NCI-H146 (cell line): ENCODE results near the gene LCE1E.

ENCODE experiments used
- DNase-seq: peaks from one replicate; lab custom pipeline; 2025; lab: John Stamatoyannopoulos, UW

LCE1E gene, protein sequence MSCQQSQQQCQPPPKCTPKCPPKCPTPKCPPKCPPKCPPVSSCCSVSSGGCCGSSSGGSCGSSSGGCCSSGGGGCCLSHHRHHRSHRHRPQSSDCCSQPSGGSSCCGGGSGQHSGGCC

DNA sequence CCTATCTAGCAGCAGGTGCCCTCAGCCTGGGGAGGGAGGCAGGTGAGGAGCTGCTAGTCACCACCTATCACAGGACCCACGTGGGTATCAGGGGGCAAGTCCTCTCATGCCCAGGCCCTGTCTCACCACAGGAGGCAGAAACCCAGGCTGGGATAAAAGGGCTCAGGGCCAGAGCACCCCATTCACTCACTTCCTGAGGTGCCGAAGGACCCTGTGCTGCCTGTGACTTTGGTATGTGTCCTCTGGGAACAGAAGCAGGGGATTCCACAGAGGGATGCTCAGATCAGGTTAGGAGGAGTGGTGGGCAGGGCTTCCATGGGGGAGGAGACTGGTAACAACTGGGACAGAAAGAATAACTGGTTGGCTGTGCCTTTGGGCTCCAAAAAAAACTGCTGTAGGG lies at the start of gene LCE1E:
Gene LCE1E, plus strand, starts transcription at position 181 of the 400 bp plus-strand sequence. CDS start 1,043 bp downstream, outside the sequence.
- DNase-seq, result peak; percentile 17

DNA sequence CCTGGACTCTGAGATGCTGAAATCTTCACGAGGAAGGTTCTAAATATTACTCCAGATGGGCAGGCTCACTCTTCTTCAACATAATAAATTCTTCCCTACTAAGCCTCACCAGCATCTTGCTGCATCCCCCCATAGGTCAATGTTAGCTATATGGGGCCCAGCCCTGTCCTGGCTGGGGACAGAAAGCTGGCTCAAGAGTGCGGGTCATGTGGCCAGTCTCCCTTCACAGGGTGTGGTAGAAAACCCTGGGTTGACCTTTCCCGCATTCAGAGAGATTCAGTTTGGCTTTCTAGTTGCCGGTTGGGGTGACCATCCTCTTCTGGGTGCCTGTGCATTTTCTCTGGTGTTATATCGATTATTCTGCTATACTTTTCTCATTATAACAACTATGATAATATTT lies 48.1 kb upstream of the LCE1E start:
- no peak for DNase-seq

DNA sequence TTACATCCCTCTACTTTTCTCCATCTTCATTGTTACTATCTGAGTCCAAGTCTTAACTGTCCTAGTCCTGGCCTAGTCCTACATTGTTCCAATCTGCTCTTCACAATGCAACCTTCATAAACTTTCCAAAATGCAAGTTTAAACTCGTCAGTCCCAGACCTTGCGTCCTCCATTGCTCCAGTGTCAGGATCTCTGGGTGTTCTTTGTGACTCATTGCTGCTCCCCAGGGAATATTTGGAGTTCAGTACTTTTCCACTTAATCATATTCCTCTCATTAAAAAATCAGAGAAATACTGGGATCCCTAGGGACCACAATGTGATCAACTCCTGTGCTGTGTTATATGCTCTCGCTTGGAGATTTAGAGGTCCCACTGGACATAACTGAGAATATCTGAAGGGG lies 46.2 kb upstream of the LCE1E start:
- DNase-seq, result no peak

DNA sequence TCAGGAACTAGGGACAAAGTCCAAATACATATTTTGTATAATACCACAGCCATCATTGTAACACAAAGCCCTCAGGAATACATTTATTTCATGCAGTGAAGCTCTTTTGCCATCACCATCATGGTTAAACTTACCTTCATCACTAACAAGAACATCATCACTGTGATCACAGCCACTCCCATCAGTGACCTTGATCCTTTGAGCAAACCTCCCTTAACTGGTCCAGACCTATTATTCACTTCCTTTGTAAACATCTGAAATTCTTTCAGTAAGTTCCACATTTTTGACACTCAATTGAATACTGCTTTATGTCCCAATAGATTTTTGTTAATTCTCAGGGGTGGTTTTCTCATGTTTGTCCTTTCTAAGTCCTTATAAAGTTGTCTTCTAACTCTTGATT lies 44.4 kb upstream of the LCE1E start:
- DNase-seq, result no peak

DNA sequence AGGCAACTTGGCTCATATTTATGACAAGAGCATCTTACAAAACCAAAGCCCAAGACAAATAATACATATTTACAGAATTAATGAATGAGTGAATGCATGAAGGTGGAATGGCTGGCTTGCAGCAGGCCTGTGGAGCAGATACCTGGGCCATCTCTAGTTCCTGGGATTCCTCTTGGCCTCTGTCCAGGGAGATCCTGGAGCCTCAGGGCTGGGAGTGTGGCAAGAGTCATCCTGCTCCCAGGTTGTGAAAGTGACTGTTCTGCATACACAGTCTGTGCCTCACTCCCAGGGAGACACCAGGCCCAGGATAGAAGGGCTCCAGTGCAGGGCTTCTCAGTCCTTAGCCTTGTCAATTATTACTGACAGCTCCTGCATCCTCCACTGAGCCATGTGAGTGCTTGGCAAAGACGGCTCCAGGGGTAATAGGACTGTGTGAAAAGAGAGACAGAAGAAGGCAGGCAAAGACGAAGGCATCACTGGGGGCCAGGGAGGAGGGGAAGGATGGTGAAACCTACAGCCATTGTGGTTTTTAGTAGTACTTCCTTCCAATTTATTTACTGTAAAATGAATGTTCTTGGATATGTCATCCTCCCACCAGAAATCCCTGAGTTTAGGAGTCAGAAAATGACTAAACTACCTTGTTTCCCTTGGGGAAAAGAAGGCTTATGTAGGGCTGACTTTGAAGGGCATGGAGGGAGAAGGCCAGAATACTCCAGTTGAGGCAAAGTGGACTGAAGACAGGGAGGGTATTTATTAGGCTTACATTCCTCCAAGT lies 42.5 kb upstream of the LCE1E start:
- no peak for DNase-seq

DNA sequence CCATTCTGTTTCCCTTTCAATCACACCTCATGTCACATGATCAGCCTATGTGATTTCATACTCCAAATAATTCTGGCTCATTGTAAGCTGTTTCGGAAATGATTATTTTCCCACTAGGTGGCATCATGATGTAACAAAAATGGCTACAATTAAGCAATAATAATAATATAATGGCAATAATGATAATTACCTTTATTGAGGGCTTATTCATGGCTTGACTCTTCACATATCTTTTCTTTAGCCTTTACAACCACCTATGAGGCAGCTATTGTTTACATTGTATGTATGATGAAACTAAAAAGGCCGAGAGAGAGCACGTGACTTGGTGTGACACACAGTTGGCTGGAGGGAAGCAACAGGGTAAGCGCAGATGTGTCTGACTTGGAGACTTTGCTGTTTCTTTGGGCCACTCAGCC lies 40.8 kb upstream of the LCE1E start:
- DNase-seq, result peak; percentile 33

DNA sequence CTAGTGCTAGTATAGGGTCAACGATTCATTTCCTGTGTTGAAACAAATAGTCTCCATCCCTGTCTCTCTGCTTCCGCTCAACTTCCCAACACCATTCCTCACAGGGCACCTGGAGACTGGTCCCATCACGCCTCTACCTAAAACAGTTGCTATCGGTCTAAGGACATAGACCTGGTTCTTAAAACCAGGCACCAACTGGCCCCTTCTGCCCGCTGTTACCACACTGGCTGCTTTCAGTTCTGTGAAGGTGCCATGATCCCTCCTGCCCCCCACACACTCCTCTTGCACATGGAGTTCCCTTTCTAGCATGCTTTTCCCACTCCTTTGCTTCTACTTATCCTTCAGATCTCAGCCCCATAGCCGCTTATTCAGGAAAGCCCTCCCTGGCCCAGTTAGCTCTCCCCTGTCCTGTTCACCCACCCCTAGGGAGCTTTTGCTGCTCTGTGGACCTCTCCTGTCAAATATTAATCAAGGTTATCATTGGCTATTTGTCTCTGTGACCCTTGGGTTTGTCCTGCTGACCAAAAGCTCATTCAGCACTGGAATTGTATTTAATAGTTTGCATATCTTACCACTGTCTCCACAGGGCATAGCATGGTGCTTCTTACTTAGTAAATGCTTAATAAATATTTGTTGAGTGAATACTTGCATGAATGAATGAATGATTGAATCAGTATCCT lies 40.2 kb upstream of the LCE1E start:
- DNase-seq, result no peak

DNA sequence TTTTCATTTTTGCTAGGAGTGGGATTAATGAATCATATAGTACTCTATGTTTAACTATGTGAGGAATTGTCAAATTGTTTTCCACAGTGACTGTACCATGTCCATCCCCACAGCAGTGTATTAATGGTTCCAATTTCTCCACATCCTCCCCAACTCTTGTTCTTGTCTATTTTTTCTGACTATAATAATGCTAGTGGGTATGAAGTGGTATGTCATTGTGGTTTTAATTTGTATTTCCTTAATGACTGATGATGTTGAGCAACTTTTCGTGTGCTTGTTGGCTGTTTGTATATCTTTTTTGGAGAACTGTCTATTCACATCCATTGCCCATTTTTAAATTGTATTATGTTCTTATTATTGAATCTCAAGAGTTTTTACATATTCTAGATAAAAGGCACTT lies 38.2 kb upstream of the LCE1E start:
- DNase-seq, result no peak

DNA sequence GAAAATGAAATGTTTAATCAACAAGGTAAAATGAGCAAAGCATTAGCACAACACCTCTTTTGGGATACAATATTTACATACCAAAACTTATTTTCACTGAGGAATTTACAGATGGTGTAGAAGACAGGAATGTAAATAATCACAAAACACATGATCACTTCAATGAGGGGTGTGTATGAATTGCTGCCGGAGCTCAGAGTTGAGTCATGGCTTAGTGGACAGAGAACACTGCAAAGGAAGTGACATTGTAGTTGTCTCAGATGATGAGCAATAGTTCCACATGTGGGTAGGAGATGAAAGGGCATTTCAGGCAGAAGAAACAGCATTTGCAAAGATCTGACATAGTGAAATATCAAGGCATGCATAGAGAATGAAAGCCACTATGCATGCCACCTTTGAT lies 33.8 kb upstream of the LCE1E start:
- no peak for DNase-seq

DNA sequence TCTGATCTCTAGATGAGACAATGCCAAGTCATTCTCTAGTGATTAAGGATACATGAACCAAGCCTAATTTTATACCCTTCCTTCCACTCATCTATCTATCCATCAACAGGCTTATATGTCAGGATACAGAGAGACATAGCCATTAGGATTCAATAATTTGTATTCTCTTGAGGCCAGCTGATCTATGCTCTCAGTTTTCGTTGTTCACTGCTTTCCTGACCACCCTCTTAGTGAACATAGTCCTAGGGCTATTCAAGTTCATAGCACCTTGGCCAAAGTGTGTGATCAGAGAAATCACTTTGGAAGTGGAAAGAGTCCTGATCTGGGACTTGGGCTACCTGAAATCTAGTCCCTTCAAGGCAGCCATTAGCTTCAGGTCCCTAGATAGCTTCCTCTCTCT lies 32.5 kb upstream of the LCE1E start:
- no peak for DNase-seq

DNA sequence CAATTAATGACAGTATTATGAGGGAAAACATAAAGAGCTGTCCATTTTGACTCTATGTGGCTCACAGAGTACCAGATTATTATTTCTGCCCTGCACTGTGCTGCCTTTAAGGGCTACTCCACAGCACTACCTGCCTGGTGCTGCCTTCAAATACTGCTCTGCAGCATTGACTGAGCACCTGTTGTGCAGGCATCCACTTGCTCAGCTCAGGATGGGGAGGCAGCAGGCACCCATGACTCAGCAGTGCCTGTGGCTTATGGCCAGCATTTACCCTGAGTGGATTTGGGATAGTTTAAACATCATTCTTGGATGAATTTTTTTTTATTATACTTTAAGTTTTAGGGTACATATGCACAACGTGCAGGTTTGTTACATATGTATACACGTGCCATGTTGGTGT lies 29.2 kb upstream of the LCE1E start:
- no peak for DNase-seq

DNA sequence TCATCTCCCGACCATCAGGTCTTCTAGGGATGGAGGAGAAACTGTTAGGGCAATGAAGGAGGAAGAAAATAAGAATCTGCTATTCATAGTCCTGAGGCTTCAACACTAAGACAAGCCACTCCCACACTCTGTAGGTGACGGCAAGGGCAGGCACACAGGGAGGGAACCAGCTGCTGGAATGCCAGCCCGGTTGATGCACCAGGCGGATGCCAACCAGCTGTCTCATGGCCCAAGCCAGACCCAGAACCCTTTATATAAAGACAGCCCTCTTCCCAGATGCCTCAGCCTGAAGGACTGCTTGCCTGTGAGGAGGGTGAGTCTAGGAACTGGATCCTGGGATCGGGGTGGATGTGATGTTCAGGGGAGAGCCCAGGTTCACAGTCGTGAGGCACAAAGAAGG lies 28.3 kb upstream of the LCE1E start, which contains the start of gene KPRP:
Gene KPRP, plus strand, starts transcription at position 279 of the 400 bp plus-strand sequence. CDS start 1,564 bp downstream, outside the sequence.
- no peak for DNase-seq

DNA sequence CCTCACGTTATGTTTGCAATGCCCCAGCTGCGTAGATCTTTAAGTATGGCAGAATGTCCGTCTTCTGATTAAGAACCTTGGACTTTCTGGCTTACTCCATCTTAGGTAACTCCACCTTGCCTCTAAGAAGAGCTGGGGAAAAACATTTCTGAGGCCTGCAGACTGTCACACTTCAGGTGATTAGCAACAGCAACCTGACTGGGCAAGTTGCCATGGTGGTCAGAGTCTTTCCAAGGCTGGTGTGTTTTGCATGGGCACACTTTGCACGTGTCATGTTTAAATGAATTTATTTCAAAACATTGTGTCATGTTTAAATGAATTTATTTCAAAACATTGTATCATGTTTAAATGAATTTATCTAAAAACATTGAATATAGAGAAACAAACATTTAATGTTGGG lies 27.4 kb upstream of the LCE1E start:
- no peak for DNase-seq

DNA sequence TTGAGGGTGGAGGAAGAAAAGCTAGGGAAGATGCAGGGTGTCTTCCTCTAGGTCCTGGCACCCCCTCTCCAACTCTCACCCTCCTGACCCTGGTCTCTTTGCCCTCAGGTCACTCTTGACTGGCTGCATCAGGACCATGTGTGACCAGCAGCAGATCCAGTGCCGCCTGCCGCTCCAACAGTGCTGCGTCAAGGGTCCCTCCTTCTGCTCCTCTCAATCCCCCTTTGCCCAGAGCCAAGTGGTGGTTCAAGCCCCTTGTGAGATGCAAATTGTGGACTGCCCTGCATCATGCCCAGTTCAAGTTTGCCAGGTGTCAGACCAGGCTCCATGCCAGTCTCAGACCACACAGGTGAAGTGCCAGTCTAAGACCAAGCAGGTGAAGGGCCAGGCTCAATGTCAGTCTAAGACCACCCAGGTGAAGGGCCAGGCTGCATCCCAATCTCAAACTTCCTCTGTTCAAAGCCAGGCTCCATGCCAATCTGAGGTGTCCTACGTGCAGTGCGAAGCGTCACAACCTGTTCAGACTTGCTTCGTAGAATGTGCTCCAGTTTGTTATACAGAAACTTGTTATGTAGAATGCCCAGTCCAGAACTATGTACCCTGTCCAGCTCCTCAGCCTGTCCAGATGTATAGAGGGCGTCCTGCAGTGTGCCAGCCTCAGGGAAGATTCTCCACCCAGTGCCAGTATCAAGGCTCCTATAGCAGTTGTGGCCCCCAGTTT lies 26.4 kb upstream of the LCE1E start:
- no peak for DNase-seq

DNA sequence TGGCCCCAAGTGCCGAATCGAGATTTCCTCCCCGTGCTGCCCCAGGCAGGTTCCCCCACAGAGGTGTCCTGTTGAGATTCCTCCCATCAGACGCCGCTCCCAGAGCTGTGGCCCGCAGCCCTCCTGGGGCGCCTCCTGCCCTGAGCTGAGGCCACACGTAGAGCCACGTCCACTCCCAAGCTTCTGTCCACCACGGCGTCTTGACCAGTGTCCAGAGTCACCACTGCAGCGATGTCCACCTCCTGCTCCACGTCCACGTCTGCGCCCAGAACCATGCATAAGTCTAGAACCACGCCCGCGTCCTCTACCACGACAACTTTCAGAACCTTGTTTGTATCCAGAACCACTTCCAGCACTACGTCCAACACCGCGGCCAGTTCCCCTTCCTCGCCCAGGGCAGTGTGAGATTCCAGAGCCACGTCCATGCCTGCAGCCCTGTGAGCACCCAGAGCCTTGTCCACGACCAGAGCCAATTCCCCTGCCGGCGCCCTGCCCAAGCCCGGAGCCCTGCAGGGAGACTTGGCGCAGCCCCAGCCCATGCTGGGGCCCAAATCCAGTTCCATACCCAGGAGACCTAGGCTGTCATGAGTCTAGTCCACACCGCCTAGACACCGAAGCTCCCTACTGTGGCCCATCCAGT lies 25.4 kb upstream of the LCE1E start:
- DNase-seq, result no peak

DNA sequence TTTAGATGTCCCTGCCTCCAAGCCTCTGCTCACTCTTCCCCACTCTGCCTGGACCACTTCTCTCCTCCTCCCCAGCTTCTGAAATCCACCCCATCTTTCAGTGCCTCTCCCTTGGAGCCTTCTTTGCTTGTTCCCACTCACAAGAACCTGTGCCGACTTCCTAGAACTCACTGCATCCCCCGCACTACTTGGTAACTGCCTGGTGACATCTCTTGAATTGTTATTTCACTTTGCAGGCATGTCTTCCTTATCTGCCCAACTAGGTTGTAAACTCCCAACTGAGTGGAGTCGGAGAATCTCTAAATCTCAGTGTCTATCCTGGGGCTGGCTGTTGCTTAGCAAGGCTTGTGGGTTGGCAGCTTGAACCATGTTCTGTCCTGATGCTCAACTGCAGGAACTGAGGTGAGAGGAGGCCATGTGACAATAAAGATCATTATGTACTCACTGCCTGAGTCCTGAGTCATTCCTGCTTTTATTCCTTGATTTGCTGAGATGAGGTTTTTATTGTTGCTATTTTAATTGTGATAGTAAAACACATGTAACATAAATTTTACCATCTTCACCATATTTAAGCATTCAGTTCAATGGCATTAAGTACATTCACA lies 24.3 kb upstream of the LCE1E start:
- no peak for DNase-seq

DNA sequence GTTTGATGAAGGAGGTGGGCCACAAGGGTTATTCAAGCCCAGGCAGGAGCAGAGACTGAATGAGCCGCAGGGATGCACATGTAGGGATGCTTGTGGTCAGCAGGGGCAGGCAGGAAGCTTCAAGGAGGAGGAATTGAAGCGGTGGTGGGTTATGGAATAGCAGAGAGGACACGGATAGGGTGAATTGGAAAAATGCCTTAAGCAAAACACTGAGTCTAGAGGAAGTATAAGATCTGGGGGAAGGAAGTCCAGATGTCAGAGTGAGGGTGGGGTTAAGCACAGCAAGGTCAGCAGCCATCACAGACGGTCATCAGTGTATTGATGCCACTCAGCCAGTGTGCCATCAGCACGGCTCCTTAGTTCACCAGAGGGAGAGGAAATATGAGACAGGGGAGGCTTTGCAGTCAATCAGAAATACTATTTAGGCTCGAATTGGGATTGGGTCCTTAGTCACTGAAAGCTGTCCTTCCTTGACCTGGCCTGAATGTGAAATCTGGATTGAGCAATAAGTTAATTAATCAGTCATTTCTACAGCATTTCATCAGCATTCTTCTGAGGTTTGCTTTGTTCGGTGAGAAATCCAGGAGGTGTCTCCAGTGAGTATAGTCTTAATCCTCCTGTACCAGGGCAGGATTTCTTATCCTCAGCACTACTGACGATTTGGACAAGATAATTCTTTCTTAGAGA lies 17.1 kb upstream of the LCE1E start:
- DNase-seq, result no peak

DNA sequence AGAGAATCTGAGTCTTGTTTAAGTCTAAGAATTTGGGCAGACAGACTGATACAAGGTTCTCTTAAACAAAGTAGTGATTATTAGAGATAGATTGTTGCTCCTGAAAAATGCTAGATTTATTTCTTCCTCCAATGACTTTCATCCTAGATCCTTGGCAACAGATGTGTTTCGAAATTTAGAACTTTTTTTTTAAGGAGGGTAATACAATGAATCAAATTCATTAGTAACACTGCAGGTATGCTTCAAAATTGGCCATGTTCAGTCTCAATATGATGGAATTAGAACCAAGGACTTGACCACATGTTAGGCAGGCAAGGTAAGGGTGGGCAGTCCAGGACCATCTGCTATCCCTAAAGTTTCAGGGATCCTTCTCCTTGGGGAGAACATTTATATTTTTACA lies 15.6 kb upstream of the LCE1E start:
- DNase-seq, result no peak

DNA sequence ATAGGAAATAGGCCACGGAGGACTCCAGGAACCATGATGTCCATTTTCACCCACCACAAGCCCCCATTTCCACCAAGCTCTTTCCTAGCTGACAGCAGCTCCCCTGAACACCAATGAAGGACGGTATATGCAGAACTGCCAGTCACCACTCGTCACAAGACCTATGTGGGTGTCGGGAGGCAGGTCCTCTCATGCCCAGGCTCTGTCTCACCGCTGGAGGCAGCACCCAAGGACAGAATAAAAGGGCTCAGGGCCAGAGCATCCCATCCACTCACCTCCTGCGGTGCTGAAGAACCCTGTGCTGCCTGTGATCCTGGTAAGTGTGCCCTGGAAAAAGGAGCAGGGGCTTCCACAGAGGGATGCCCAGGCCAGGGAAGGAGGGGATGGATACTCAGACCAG lies 11.2 kb upstream of the LCE1E start, which contains the start of gene LCE1F:
Gene LCE1F, plus strand, starts transcription at position 266 of the 400 bp plus-strand sequence. CDS start 1,232 bp downstream, outside the sequence.
- no peak for DNase-seq

DNA sequence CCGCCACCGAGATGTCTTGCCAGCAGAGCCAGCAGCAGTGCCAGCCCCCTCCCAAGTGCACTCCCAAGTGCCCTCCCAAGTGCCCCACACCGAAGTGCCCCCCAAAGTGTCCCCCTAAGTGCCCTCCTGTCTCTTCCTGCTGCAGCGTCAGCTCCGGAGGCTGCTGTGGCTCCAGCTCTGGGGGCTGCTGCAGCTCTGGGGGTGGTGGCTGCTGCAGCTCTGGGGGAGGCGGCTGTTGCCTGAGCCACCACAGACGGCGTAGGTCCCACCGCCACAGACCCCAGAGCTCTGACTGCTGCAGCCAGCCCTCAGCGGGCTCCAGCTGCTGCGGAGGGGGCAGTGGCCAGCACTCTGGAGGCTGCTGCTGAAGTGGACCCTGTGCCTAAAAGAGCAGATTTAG lies 9.7 kb upstream of the LCE1E start:
- no peak for DNase-seq
